ENCODE results near the gene IER3.
"Not testable (repeated sequence)": the region's sequence is repeated elsewhere in the genome, so short reads cannot be mapped to it uniquely, and the experiment has no call there.

IER3 gene

GRCh38 chr6:30747300-30747687, 2.9 kb upstream of the IER3 start:
- DNase-seq, result no peak

GRCh38 chr6:30743099-30744053, 971 bp downstream of the IER3 start:
- DNase-seq, result peak; percentile 34

GRCh38 chr6:30742316-30743098, 1.8 kb downstream of the IER3 start, which contains the start of gene FLOT1:
Gene FLOT1, minus strand, starts transcription at chr6:30742687. Its CDS starts 498 bp downstream, at chr6:30742189.
- peak; percentile 92 for DNase-seq

GRCh38 chr6:30741789-30742315, 2.5 kb downstream of the IER3 start:
- peak; percentile 67 for DNase-seq

- peak; percentile 52 for DNase-seq
Observed at GRCh38 chr6:30741063-30741779, 3.1 kb downstream of the IER3 start.

- DNase-seq, result no peak
Observed at GRCh38 chr6:30740540-30740870, 3.8 kb downstream of the IER3 start.

- DNase-seq, result no peak
Observed at GRCh38 chr6:30738532-30738931, 5.8 kb downstream of the IER3 start.

GRCh38 chr6:30735668-30736314, 8.6 kb downstream of the IER3 start:
- no peak for DNase-seq

GRCh38 chr6:30732237-30732943, 12.0 kb downstream of the IER3 start:
- DNase-seq, result no peak

- peak; percentile 75 for DNase-seq
Observed at GRCh38 chr6:30730601-30731435, 13.5 kb downstream of the IER3 start.

GRCh38 chr6:30727920-30728553, 16.3 kb downstream of the IER3 start:
- no peak for DNase-seq

- DNase-seq, result no peak
Observed at GRCh38 chr6:30726506-30727413, 17.6 kb downstream of the IER3 start.

- no peak for DNase-seq
Observed at GRCh38 chr6:30725713-30726505, 18.4 kb downstream of the IER3 start.

GRCh38 chr6:30724906-30725667, 19.3 kb downstream of the IER3 start:
- no peak for DNase-seq

- not testable (repeated sequence) for DNase-seq
Observed at GRCh38 chr6:30723843-30724741, 20.3 kb downstream of the IER3 start.

- not testable (repeated sequence) for DNase-seq
Observed at GRCh38 chr6:30723159-30723842, 21.0 kb downstream of the IER3 start.
